T-helper 2 cell treated with Interferon-gamma antibody and Interleukin-4, amounts not matched to agents 5 μg/mL and 100 μg/mL, for 36 hours (primary cell): ENCODE data around the gene FGF1.

Experiments used
- DNase-seq: peaks from one replicate; pipeline ENCODE4 v3.0.0; 2021; ENCODE audit warnings: low spot score
- H3K27ac Mint-ChIP-seq: one replicate; pipeline ENCODE4 v1.8.0; 2021; ENCODE audit warnings: mild to moderate bottlenecking, mixed read lengths
- H3K27me3 Mint-ChIP-seq: one replicate; pipeline ENCODE4 v1.8.0; 2021; ENCODE audit warnings: low read depth, mixed read lengths
- H3K36me3 Mint-ChIP-seq: one replicate; pipeline ENCODE4 v1.8.0; 2021; ENCODE audit warnings: low read depth, mixed read lengths
- H3K4me1 Mint-ChIP-seq: one replicate; pipeline ENCODE4 v1.8.0; 2021; ENCODE audit warnings: low read depth, mixed read lengths
- H3K4me3 Mint-ChIP-seq: one replicate; pipeline ENCODE4 v1.8.0; 2022; ENCODE audit warnings: mild to moderate bottlenecking, moderate library complexity, mixed read lengths
- H3K9me3 Mint-ChIP-seq: one replicate; pipeline ENCODE4 v1.8.0; 2021; ENCODE audit warnings: mixed read lengths

FGF1 gene

DNA sequence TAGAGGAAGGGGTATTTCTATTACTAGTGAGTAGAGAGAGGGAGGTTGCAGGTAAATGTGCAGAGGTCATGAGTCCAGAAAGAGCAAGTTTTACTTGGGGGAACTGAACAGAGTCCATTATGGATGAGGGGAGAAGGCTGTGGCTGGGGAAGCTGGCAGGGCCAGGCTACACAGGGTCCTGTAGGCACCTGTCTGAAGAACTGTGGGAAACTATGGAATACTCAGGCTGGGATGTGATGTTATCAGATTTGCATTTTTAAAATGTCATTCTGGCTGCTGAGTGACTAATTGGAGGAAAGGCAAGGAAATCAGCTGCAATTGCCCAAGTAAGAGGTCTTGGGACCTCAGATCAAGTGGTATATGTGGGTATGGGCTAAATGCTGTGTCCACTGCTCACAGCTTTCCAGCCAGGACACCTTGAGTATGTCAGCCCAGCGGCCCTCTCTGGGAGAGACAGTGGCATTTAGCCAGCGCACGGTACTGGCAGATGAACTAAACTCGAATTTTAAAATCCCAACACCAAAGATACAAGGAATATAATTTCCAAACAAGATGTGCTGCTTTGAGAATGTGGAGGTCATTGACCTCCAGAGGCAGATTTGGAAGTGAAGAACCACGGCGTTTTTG lies 49.1 kb downstream of the FGF1 start:
- no peak for DNase-seq
- Mint-ChIP-seq H3K27ac (no peak overlapping the region), H3K36me3 (no peaks in the 10 kb centered on the region), H3K4me3 (no peak overlapping the region), H3K4me1 (no peaks in the 10 kb centered on the region), H3K9me3 (no peaks in the 10 kb centered on the region), H3K27me3 (peaks cover 19% of the 10 kb centered on the region)

DNA sequence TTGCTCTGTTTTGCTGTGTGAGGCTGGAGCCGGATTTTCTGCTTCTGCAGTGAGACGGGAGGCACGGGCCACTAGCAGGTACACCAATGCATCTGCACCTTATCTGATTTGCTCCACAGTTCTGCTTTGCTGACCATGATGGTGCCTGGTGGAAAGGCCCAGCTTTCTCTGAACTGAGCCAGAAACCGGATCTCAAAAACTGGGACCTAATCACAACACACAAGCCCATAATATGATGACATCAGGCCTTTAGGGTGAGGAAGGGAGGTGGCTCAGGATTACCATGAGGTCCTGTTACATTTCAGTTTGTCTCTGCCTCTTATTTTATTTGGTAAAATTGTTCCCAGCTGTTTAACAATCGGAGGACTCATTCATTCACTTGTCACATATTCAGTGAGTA lies 49.8 kb downstream of the FGF1 start:
- Mint-ChIP-seq H3K9me3 (no peaks in the 10 kb centered on the region), H3K27me3 (peaks cover 15% of the 10 kb centered on the region), H3K4me1 (no peaks in the 10 kb centered on the region), H3K36me3 (no peaks in the 10 kb centered on the region), H3K4me3 (no peak overlapping the region), H3K27ac (no peak overlapping the region)
- no peak for DNase-seq

DNA sequence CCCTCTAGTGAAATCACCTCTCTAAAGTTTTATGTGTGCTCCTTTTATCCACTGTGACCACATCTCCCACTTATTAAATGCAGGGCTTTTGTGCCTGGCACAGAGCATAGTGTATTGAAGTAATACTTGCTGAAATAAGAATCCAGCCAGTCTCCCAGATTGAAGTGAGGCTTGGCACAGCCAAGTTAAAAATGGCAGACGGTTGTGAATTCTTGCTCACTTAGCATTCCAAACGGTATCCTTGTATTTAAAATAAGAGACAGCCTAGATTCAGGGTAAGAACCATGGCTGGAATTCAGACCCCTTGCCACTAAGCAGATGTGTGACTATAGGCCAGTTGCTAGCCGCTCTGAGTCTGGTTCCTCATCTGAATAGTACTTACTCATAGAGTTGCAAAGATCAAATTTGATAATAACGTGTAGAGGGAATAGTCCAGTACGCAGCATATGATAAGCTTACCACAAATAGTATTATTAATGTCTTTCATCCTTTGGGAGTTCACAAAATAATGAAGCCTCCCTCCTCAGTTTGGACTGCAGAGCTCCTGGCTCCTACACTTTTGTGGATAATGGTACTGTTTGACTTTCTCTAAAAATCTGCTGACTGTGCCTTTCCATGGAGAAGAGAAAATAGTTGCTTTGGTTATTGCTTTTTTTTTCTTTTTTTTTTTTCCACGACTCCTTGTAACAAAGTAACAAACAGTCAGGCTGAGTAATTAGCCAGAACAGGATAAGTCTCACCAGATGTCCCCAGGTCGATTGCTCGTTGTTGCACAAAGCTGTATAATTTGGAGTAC lies 51.5 kb downstream of the FGF1 start:
- DNase-seq: no peak
- Mint-ChIP-seq H3K9me3 (no peaks in the 10 kb centered on the region), H3K36me3 (no peaks in the 10 kb centered on the region), H3K27ac (no peak overlapping the region), H3K27me3 (peaks cover 7% of the 10 kb centered on the region), H3K4me1 (no peaks in the 10 kb centered on the region), H3K4me3 (no peak overlapping the region)

- no peak overlapping the region for H3K27ac Mint-ChIP-seq
- no peaks in the 10 kb centered on the region for H3K4me1 Mint-ChIP-seq
- no peaks in the 10 kb centered on the region for H3K36me3 Mint-ChIP-seq
- peaks cover 4% of the 10 kb centered on the region for H3K27me3 Mint-ChIP-seq
- H3K4me3 Mint-ChIP-seq: no peak overlapping the region
- no peaks in the 10 kb centered on the region for H3K9me3 Mint-ChIP-seq
- no peak for DNase-seq
Measured at GRCh38 chr5:142630927-142631539, 54.9 kb downstream of the FGF1 start.

DNA sequence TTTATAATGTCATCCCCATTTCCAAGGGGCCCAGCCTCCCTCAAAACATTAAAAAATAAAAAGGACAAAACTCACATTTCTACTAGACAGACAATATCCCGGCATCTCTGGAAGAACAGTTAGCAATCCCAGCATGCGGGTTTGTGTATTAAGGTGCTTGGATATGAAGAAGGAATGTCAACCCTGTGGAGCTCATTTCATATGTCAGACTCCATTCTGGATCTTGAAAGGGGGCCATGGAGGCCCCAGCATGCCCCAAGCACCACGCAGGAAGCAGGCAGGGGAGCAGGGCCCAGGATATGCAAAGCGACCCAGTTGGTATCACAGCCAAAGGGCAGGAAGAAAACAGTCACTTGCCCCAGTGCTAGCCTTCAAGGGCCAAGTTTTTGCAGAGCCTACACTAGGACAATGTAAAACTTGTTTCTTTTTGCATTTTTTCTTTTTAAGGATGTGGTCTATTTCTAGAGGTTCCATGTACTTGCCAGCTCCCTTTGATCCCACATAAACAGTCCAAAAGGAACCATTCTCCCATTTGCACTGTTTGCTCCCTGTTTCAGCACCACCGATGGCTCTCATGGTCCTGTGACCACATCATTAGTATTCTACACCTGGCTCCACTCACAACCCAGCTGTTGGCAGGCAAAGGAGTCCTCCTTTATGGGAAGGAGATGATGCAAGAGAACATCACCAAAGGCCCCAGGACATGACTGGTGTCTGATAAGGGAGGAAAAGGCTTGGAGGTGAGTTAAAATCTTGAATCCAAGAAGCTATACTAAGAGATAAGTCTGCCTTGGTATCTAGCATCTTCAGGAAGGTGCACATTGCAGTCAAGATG lies 58.3 kb downstream of the FGF1 start:
- no peak overlapping the region for H3K27ac Mint-ChIP-seq
- H3K27me3 Mint-ChIP-seq: peaks cover 2% of the 10 kb centered on the region
- H3K4me3 Mint-ChIP-seq: no peak overlapping the region
- no peaks in the 10 kb centered on the region for H3K9me3 Mint-ChIP-seq
- H3K4me1 Mint-ChIP-seq: no peaks in the 10 kb centered on the region
- no peaks in the 10 kb centered on the region for H3K36me3 Mint-ChIP-seq
- DNase-seq: no peak

DNA sequence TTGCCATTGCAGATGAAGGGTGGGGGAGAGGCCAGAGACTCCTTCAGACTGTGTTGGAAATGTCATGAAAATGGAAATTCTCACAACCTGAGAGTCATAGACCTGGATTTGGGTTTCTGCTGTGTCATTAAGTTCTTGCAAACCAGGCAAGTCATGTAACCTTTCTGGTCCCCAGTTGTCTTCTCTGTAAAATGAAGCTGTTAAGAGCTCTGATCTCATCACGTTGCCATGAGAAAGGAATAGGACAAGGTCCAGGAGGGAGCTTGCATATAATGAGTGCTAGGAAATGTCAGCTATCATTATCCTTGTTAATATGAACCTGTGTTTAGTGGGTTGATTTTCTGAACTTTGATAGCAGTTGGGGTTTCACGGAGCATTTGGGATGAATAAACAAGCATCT lies 59.1 kb downstream of the FGF1 start:
- H3K27me3 Mint-ChIP-seq: peaks cover 2% of the 10 kb centered on the region
- no peaks in the 10 kb centered on the region for H3K9me3 Mint-ChIP-seq
- H3K27ac Mint-ChIP-seq: no peak overlapping the region
- H3K4me1 Mint-ChIP-seq: no peaks in the 10 kb centered on the region
- no peak for DNase-seq
- H3K4me3 Mint-ChIP-seq: no peak overlapping the region
- H3K36me3 Mint-ChIP-seq: no peaks in the 10 kb centered on the region

- H3K27me3 Mint-ChIP-seq: peaks cover 6% of the 10 kb centered on the region
- H3K9me3 Mint-ChIP-seq: no peaks in the 10 kb centered on the region
- H3K27ac Mint-ChIP-seq: no peak overlapping the region
- no peak overlapping the region for H3K4me3 Mint-ChIP-seq
- no peak for DNase-seq
- H3K36me3 Mint-ChIP-seq: no peaks in the 10 kb centered on the region
- H3K4me1 Mint-ChIP-seq: no peaks in the 10 kb centered on the region
Measured at GRCh38 chr5:142626099-142626498, 59.8 kb downstream of the FGF1 start.

DNA sequence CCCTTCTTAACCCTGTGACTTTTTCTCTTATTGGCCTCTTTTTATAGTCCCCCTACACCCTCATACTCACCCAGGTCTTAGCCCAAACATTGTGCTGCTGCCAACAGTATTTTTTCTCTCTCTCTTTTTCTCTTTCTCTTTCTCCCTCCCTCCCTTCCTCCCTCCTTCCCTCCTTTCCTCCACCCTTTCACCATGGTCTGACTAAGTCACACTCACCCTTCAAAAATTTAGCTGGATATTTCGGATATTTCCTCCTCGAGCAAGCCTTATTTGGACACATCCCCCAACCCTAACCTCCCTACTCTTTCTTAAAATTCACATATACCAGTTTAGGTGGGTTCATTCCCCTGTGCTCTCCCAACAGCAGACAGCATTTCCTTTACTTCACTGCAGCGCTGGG lies 64.7 kb downstream of the FGF1 start:
- Mint-ChIP-seq H3K27ac (no peak overlapping the region), H3K4me1 (peaks cover 11% of the 10 kb centered on the region), H3K27me3 (peaks cover 7% of the 10 kb centered on the region), H3K36me3 (no peaks in the 10 kb centered on the region), H3K9me3 (no peaks in the 10 kb centered on the region), H3K4me3 (no peak overlapping the region)
- DNase-seq: no peak

DNA sequence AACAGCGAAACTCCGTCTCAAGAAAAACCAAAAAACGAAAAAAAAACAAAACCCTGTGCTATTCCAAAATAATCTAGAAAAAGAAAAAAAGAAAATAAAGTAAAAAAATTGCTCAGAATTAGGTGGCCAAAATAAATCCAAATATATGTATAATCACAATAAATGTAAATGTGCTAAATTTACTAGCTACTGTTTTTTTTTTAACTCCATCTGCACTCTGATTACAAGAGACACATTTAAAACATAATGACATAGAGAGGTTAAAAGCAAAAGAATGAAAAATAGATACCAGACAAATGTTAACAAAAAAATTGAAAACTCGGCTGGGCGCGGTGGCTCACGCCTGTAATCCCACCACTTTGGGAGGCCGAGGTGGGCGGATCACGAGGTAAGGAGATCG lies 66.1 kb downstream of the FGF1 start:
- Mint-ChIP-seq H3K9me3 (no peaks in the 10 kb centered on the region), H3K27ac (no peak overlapping the region), H3K36me3 (no peaks in the 10 kb centered on the region), H3K4me1 (peaks cover 11% of the 10 kb centered on the region), H3K27me3 (peaks cover 9% of the 10 kb centered on the region), H3K4me3 (no peak overlapping the region)
- no peak for DNase-seq

- Mint-ChIP-seq H3K36me3 (no peaks in the 10 kb centered on the region), H3K27ac (no peak overlapping the region), H3K9me3 (no peaks in the 10 kb centered on the region), H3K4me3 (no peak overlapping the region), H3K27me3 (peaks cover 9% of the 10 kb centered on the region), H3K4me1 (peaks cover 11% of the 10 kb centered on the region)
- peak; percentile 30 for DNase-seq
Measured at GRCh38 chr5:142618130-142618523, 67.8 kb downstream of the FGF1 start.

GRCh38 chr5:142617416-142618129 lies 68.3 kb downstream of the FGF1 start:
- Mint-ChIP-seq H3K9me3 (no peaks in the 10 kb centered on the region), H3K27me3 (peaks cover 13% of the 10 kb centered on the region), H3K4me1 (peaks cover 11% of the 10 kb centered on the region), H3K4me3 (no peak overlapping the region), H3K36me3 (no peaks in the 10 kb centered on the region), H3K27ac (no peak overlapping the region)
- DNase-seq: peak; percentile 21

- Mint-ChIP-seq H3K27me3 (peaks cover 13% of the 10 kb centered on the region), H3K4me3 (no peak overlapping the region), H3K9me3 (no peaks in the 10 kb centered on the region), H3K36me3 (no peaks in the 10 kb centered on the region), H3K27ac (no peak overlapping the region), H3K4me1 (peaks cover 11% of the 10 kb centered on the region)
- no peak for DNase-seq
Measured at GRCh38 chr5:142615948-142616347, 69.9 kb downstream of the FGF1 start.

DNA sequence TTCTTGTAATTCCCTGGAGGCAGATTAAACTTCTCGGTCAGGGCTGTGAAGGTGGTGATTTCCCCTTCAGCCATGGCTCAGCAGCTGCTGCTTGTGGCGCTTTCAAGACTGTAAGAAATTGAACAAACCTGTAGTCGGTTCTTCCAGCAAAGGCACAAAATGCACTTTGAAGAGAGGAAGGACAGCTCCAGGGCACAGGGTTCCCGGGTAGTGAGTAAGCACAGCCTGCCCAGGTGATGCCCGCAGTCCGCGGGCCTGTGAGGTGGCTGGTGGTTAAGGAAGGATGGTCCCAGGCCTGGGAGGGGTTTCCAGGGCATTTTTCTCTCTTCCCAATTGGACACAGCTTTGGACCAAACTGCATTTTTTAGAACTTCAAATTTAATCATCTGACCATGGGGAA lies 71.8 kb downstream of the FGF1 start:
- no peak for DNase-seq
- Mint-ChIP-seq H3K9me3 (no peaks in the 10 kb centered on the region), H3K27me3 (peaks cover 20% of the 10 kb centered on the region), H3K4me1 (peaks cover 11% of the 10 kb centered on the region), H3K4me3 (no peak overlapping the region), H3K36me3 (no peaks in the 10 kb centered on the region), H3K27ac (no peak overlapping the region)
